ENCODE measurements around the gene HSPG2.
"Not testable (repeated sequence)": the region's sequence is repeated elsewhere in the genome, so short reads cannot be mapped to it uniquely, and the experiment has no call there.

Gene HSPG2

GRCh38 chr1:21931171-21932093 lies 5.7 kb downstream of the HSPG2 start:
- DNase-seq, result no peak

DNA sequence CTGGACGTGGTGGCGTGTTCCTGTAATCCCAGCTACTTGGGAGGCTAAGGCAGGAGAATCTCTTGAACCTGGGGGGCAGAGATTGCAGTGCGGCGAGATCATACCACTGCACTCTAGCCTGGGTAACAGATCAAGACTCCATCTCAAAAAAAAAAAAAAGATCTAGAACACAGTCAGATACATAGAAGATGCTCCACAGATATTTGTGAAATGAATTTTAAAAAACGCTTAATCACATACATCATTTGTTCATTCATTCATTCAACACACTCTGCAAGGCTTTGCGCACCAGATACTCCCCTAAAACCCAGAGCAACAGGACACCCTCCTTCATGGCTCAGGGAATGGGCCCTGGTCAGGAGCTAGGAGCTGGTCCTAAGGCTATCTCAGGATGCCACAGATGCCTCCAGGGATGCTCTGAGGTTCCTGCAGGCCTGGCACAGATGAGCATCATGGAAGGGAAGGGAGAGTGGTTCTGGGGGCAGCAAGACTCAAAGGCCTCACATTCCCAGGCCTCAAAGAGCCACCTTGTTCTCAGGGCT lies 6.4 kb downstream of the HSPG2 start:
- no peak for DNase-seq

GRCh38 chr1:21930080-21930571 lies 7.0 kb downstream of the HSPG2 start:
- DNase-seq, result no peak

- no peak for DNase-seq
These were observed 9.4 kb downstream of the HSPG2 start for GRCh38 chr1:21927533-21928237.

DNA sequence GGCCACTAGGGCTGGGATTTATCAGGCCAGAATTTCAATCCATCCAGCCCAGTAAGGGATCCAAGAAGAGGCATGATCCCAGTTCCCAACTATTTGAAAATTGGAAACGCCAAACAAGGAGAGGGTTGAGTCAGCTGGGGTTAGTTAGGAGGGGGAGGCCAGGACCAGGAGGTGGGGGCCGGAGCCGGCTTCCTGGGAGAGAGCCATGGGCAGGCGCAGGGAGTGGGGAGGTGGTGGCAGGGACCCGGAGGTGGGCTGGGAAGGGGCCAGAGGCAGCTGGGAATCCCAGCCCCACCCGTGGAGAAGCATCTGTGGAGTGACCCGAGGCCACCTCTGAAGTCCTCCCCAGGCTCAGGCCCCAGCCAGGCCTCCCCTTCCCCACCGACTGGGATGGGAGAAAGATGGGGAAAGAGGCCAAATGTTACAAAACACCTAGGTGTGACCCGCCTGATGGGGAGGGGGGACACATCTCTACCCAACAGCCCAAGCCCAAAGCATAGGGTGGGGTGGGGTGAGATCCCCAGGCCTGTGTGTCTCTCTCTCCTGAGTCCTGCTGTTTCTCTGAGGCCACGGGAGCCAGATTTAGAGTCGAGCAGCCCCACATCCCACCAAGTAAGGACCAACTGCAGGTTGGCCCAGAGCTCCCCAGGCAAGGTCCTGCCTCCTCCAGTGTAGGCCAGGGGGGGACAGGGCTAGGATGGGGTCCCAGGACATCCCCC lies 10.1 kb downstream of the HSPG2 start:
- no peak for DNase-seq

GRCh38 chr1:21926065-21926464 lies 11.0 kb downstream of the HSPG2 start:
- DNase-seq, result no peak

GRCh38 chr1:21925334-21925940 lies 11.7 kb downstream of the HSPG2 start:
- DNase-seq, result no peak

DNA sequence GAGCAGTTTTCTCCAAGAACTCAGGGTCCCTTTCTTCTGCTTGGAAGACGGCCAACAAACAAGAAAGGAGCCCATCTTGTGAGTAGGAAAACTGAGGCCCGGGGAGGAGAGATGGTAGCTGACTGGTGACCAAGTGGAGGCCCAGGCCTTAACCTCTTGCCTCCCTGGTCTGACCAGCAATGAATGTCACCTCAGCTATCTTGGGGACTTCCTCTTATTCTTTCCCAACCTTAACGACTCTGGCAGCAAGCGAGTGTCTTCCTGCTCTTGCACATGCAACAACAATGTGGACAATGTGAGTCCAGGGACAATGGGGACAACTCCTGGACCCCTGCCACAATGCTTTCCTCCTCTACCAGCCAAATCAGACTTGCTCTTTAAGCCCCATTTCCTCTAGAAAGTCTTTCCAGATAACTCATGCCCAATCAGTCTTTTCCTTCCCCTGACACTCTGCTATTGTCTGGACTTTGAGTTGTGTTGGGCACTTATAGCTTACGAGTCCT lies 12.6 kb downstream of the HSPG2 start:
- no peak for DNase-seq

- DNase-seq, result no peak
These were observed 14.8 kb downstream of the HSPG2 start for GRCh38 chr1:21922090-21923013.

DNA sequence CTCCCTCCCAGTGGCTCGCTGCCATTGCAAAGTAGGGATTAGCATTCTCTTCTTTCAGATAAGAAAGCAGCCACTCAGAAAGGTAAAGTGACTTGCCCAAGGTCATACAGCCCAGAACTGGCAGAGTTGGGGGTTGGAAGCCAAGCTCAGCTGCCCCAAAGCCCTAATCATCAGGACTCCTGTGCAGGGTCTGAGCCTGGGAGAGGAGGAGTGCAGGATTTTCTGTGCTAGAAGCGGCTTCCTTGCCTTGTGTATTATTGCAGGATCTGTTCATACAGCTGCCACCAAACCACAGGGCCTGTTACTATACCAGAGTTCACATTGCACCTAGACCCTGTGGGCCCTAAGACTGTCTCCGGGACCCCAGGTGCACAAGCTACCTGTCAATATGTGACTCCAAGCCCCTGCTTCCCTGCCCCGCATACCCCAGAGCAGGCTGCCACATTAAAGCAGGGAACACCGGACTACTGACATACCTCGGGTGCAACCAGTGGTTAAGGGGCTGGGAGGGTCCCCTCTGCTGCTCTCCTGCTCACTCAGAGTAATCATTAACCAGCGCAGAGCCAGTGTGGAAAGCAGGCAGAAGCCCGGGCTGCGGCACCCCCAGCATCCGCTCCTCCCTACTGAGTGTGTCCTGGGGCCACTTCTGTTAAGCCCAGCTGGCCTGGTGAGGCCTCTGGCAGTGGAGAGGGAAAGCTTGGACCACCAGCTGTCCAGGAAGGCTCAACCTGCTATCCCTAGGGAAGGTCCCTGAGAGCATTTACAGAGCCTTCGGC lies 15.8 kb downstream of the HSPG2 start:
- no peak for DNase-seq

DNA sequence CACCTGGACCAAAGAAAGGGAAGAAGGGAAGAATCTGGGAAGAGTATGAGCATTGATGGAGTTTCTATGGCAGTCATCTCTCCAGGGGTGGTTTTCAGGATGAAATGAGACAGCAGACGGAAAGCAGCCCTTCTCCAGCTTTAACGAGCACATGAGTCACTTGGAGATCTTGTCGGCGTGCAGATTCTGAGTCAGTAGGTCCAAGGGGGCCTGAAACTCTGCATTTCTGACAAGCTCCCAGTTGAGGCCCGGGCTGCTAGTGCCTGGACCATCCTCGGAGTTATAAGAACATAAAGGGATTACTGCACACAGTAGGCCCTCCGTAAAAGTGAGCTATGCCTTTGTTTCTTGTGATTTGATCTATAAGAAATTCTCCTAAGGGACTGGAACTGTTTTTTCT lies 17.6 kb downstream of the HSPG2 start:
- DNase-seq, result no peak

DNA sequence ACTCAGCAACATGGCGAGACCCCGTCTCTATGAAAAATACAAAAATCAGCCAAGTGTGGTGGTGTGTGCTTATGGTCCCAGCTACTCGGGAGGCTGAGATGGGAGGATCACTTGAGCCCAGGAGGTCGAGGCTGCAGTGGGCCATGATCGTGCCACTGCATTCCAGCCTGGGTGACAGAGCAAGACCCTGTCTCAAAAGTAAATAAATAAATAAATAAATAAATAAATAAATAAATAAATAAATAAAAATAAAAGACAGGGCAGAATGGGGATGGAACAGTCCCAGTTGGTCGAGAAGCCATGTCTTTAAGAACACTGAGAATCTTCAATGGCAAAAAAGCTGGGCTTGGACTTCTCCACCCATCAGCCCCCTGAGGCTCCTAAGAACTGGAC lies 19.9 kb downstream of the HSPG2 start:
- DNase-seq, result not testable (repeated sequence)

GRCh38 chr1:21916447-21917238 lies 20.5 kb downstream of the HSPG2 start:
- no peak for DNase-seq

DNA sequence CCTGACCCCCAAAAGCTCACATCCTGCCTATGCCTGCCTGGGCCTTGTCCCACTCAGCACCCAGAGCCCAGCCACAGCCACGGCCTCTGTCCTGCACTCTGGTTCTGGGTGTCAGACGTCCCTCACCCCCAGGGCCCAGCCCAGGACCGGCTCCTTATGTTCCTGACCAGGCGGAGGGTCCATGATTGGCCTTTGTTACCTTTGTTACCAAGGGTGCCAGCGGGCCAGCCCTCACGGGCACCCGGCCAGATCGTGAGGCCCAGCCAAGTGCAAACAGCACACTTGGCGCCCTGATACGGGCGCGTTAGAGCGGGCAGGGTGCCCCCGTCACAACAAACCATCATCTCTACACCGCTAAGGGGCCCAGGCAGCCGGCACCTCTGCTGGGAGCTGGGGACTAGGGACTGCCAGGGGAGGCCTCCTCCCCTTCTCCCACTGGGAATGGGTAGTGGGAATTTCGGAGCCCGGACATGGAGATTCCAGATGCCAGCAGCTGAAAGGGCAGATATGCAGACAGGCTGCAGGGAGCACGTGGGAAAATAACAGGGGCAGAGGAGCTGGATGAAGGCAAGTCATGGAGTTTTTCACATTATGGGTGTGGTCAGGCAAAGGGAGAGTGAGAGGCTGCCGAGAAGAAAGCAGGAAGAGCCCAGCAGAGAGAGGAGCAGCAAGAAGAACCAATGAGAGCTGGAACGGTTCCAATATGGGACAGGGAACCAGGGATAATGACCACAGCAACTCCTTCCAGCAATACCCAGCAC lies 22.1 kb downstream of the HSPG2 start:
- DNase-seq, result no peak

- no peak for DNase-seq
These were observed 22.7 kb downstream of the HSPG2 start for GRCh38 chr1:21914450-21914849.

DNA sequence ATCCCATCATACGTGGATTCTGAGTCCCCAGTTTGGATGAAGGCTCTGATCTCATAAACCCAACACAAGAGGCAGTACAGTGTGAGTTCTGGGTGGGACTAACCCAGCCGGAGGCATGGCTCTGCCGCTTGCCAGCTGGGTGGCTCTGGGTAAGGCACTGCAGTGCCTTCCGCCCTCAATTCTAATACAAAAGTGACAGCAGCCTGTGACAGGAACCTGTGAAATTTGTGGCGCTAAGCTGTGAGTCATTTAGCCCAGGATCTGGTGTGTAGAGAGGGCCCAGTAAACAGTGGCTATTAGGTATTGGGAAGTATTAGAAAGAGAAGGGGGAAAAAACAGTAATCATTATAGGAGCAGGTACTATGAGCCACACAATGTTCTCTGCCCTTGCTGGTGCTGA lies 23.3 kb downstream of the HSPG2 start:
- DNase-seq, result no peak

GRCh38 chr1:21913258-21913657 lies 23.9 kb downstream of the HSPG2 start:
- no peak for DNase-seq

GRCh38 chr1:21912038-21912758 lies 24.9 kb downstream of the HSPG2 start:
- no peak for DNase-seq

Data from NCI-H1436 (cell line).